HCT116 (cell line): ENCODE results near the gene HSH2D. TPM values are rescaled to one million over a fixed set of nuclear protein-coding genes. Genes with fewer than 3 reads are reported as not detected.

ENCODE experiments used
- ATAC-seq: fragments of 200-7000 bp; cut with Tn5 transposase; 2 replicates; pipeline ENCODE4 v1.9.1; 2020; ENCODE audit warnings: mild to moderate bottlenecking, moderate library complexity
- BruUV-seq: library from RNA; stranded (reverse); fragments of 400-500 nt; replicated peaks from 2 replicates; lab custom pipeline; 2021; lab: Mats Ljungman, UMichigan
- CTCF ChIA-PET: fragments of 300-600 bp; sonication (Branson Sonifier 250); formaldehyde crosslinking; loops from one replicate; lab custom pipeline; 2021; ENCODE audit warnings: antibody characterized with exemption; lab: Charles Lee
- POLR2A ChIA-PET: fragments of 300-600, 350-600 bp; sonication (Branson Sonifier 250); formaldehyde crosslinking; loops from one replicate; lab custom pipeline; 2021; ENCODE audit warnings: antibody characterized with exemption; lab: Charles Lee
- RAD21 ChIA-PET, 2 experiments: fragments of 300-600 bp; sonication (Branson Sonifier 250); formaldehyde crosslinking; loops; one replicate each; lab custom pipeline; 2023; ENCODE audit warnings: low total read pairs in 2 of 2; ENCODE audit not compliant: uncharacterized antibody in 2 of 2, unreplicated experiment in 2 of 2, low non-redundant PET in 1 of 2; lab: Charles Lee
- DNase-seq: peaks from one replicate; pipeline ENCODE4 v3.0.0-alpha.2; 2010; ENCODE audit warnings: low read depth, low spot score
- H2AFZ ChIP-seq: fragments of 200-600 bp; shearing (Covaris generic), sonication (generic); 2 replicates; pipeline ENCODE4 v1.6.1; 2017; ENCODE audit warnings: low read depth, mixed run types, mixed read lengths, antibody characterized with exemption, low read length; ENCODE audit not compliant: poor library complexity, severe bottlenecking
- H3K27ac ChIP-seq: 2 replicates; pipeline ENCODE4 v1.5.1; 2012; ENCODE audit warnings: low read depth, low read length
- H3K27me3 ChIP-seq: fragments of 200-600 bp; sonication (generic); 2 replicates; pipeline ENCODE4 v1.6.1; 2016; ENCODE audit warnings: mixed run types, low read length, mixed read lengths; ENCODE audit not compliant: insufficient read depth
- H3K36me3 ChIP-seq, 2 experiments: fragments of 200-500 bp in 1 of 2; fragments of 200-600 bp in 1 of 2; sonication (Bioruptor generic) in 1 of 2; sonication (generic) in 1 of 2; 2 replicates each; pipeline versions ENCODE4 v1.5.1 to v1.6.1; 2014 to 2016; ENCODE audit warnings: low read length in 2 of 2, inconsistent platforms in 1 of 2, mixed read lengths in 1 of 2, mixed run types in 1 of 2; ENCODE audit not compliant: insufficient read depth in 2 of 2, control insufficient read depth in 1 of 2
- H3K4me1 ChIP-seq, 2 experiments: fragments of 200-600 bp in 1 of 2; sonication (generic) in 1 of 2; 2 replicates each; pipeline versions ENCODE4 v1.5.1 to v1.6.1; 2012 to 2017; ENCODE audit warnings: low read length in 2 of 2, inconsistent platforms in 1 of 2, mild to moderate bottlenecking in 1 of 2, mixed read lengths in 1 of 2, mixed run types in 1 of 2, moderate library complexity in 1 of 2; ENCODE audit not compliant: insufficient read depth in 2 of 2, control insufficient read depth in 1 of 2
- H3K4me2 ChIP-seq: fragments of 200-600 bp; sonication (generic); 2 replicates; pipeline ENCODE4 v1.6.1; 2017; ENCODE audit warnings: mixed run types, low read length, mixed read lengths
- H3K4me3 ChIP-seq, 2 experiments: fragments of 200-600 bp in 1 of 2; sonication (generic) in 1 of 2; replicated peaks in 1 of 2; 2 replicates each; pipeline ENCODE4 v1.5.1; 2011 to 2016; ENCODE audit warnings: low read length in 2 of 2, control low read depth in 1 of 2, low read depth in 1 of 2, mild to moderate bottlenecking in 1 of 2, mixed read lengths in 1 of 2, mixed run types in 1 of 2
- H3K79me2 ChIP-seq: fragments of 200-600 bp; sonication (generic); 2 replicates; pipeline ENCODE4 v1.6.1; 2017; ENCODE audit warnings: mild to moderate bottlenecking, mixed run types, low read length, moderate library complexity, mixed read lengths; ENCODE audit not compliant: insufficient read depth
- H3K9ac ChIP-seq: fragments of 200-600 bp; sonication (generic); 2 replicates; pipeline ENCODE4 v1.6.1; 2016; ENCODE audit warnings: low read length, mixed read lengths
- H3K9me2 ChIP-seq: fragments of 200-600 bp; sonication (generic), shearing (Covaris generic); 2 replicates; pipeline ENCODE4 v1.6.1; 2017; ENCODE audit warnings: mixed run types, mild to moderate bottlenecking, moderate library complexity; ENCODE audit not compliant: insufficient read depth
- H3K9me3 ChIP-seq, 2 experiments: fragments of 200-500 bp in 1 of 2; fragments of 200-600 bp in 1 of 2; sonication (Bioruptor generic) in 1 of 2; sonication (generic) in 1 of 2; 2 replicates each; pipeline ENCODE4 v1.6.1; 2014 to 2017; ENCODE audit warnings: low read length in 2 of 2, mixed read lengths in 2 of 2, inconsistent platforms in 1 of 2, low read depth in 1 of 2, mild to moderate bottlenecking in 1 of 2, mixed run types in 1 of 2, moderate library complexity in 1 of 2; ENCODE audit not compliant: control insufficient read depth in 1 of 2, insufficient read depth in 1 of 2
- H4K20me1 ChIP-seq: fragments of 200-600 bp; sonication (generic), shearing (Covaris generic); 2 replicates; pipeline ENCODE4 v1.6.1; 2017; ENCODE audit warnings: mixed run types, mild to moderate bottlenecking, moderate library complexity; ENCODE audit not compliant: insufficient read depth
- ATF3 ChIP-seq: IDR thresholded peaks from 2 replicates; pipeline ENCODE4 v1.6.1; 2012
- CBX3 ChIP-seq: IDR thresholded peaks from 2 replicates; pipeline ENCODE4 v1.6.1; 2012; ENCODE audit warnings: low read depth
- CEBPB ChIP-seq: IDR thresholded peaks from 2 replicates; pipeline ENCODE4 v1.6.1; 2012; ENCODE audit warnings: low read depth
- EGR1 ChIP-seq: IDR thresholded peaks from 2 replicates; pipeline ENCODE4 v1.6.1; 2012; ENCODE audit warnings: low read depth
- ELF1 ChIP-seq: IDR thresholded peaks from 2 replicates; pipeline ENCODE4 v1.6.1; 2012; ENCODE audit warnings: low read depth, borderline replicate concordance
- EZH2 ChIP-seq: fragments of 200-600 bp; sonication (generic); IDR thresholded peaks from 2 replicates; pipeline ENCODE4 v1.6.1; 2017; ENCODE audit warnings: antibody characterized with exemption, mixed run types
- EZH2phosphoT487 ChIP-seq: fragments of 200-600 bp; IDR thresholded peaks from 2 replicates; pipeline ENCODE4 v1.6.1; 2018; ENCODE audit warnings: antibody characterized with exemption, borderline replicate concordance
- FOSL1 ChIP-seq: IDR thresholded peaks from 2 replicates; pipeline ENCODE4 v1.6.1; 2012; ENCODE audit warnings: low read depth
- JUND ChIP-seq: IDR thresholded peaks from 2 replicates; pipeline ENCODE4 v1.6.1; 2012
- POLR2A ChIP-seq: IDR thresholded peaks from 2 replicates; pipeline ENCODE4 v1.7.0; 2011; ENCODE audit warnings: borderline replicate concordance; ENCODE audit not compliant: insufficient read depth, insufficient read length; ENCODE audit errors: extremely low read depth
- POLR2AphosphoS5 ChIP-seq: IDR thresholded peaks from 2 replicates; pipeline ENCODE4 v1.6.1; 2011; ENCODE audit warnings: mild to moderate bottlenecking, low read depth, low read length, moderate library complexity
- RAD21 ChIP-seq: IDR thresholded peaks from 2 replicates; pipeline ENCODE4 v1.6.1; 2012; ENCODE audit warnings: low read depth, mild to moderate bottlenecking
- REST ChIP-seq: IDR thresholded peaks from 2 replicates; pipeline ENCODE4 v1.6.1; 2012; ENCODE audit warnings: low read depth
- SIN3A ChIP-seq: IDR thresholded peaks from 2 replicates; pipeline ENCODE4 v1.6.1; 2012; ENCODE audit warnings: low read depth
- SP1 ChIP-seq: IDR thresholded peaks from 2 replicates; pipeline ENCODE4 v1.6.1; 2012; ENCODE audit warnings: low read depth
- SRF ChIP-seq: IDR thresholded peaks from 2 replicates; pipeline ENCODE4 v1.6.1; 2012; ENCODE audit warnings: low read depth
- ZFX ChIP-seq: fragments of 450-650 bp; IDR thresholded peaks from 2 replicates; pipeline ENCODE4 v1.6.1; 2017
- ZNF274 ChIP-seq: fragments of 200-500 bp; sonication (Bioruptor generic); IDR thresholded peaks from 2 replicates; pipeline ENCODE4 v1.6.1; 2014; ENCODE audit warnings: mild to moderate bottlenecking, low read depth, low read length, inconsistent platforms
- intact Hi-C: fragments of 100-400 bp; cut with micrococcal nuclease; formaldehyde crosslinking; loops from 2 replicates; pipeline ENCODE4 v1.10.0; 2022
- total RNA-seq: library from RNA; stranded (reverse); gene quantifications from one replicate; pipeline ENCODE4 v1.2.1, GENCODE V29; 2021; ENCODE audit not compliant: unreplicated experiment
- TF ChIP-seq, protein P1 (sequence below): IDR thresholded peaks from 2 replicates; pipeline ENCODE4 v1.6.1; 2012
- TF ChIP-seq, protein P2 (sequence below): IDR thresholded peaks from 2 replicates; pipeline ENCODE4 v1.6.1; 2011; ENCODE audit warnings: mild to moderate bottlenecking, low read length, moderate library complexity; ENCODE audit not compliant: insufficient replicate concordance; ENCODE audit errors: extremely low read depth

The HSH2D gene
- total RNA-seq, 1 experiment from 2014 or later, result 21.4 TPM

GRCh38 chr19:16197622-16198369, 54.3 kb downstream of the HSH2D start, which contains the start of gene AP1M1 (continued):
- TF ChIP-seq CBX3 (no peak), ATF3 (no peak), POLR2AphosphoS5 (peak; percentile 73), SIN3A (peak; percentile 75; the same call in 1 of the 2 replicates), ZFX (peak; percentile 76; the same call in 1 of the 2 replicates), EZH2 (no peak), ELF1 (peak; percentile 96), POLR2A (no peak), RAD21 (no peak), EGR1 (no peak), EZH2phosphoT487 (no peak), CEBPB (no peak), JUND (no peak), SRF (peak; percentile 54; the same call in 1 of the 2 replicates), SP1 (no peak), FOSL1 (no peak)
- TF ChIP-seq, protein P1, sequence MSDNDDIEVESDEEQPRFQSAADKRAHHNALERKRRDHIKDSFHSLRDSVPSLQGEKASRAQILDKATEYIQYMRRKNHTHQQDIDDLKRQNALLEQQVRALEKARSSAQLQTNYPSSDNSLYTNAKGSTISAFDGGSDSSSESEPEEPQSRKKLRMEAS, result peak; percentile 72; the same call in 1 of the 2 replicates

GRCh38 chr19:16198370-16198651, 54.8 kb downstream of the HSH2D start:
- ChIA-PET RAD21 (no interaction called here), CTCF (interaction anchor here (1.2 to 1.4 kb wide), 4 partner anchors 13 to 185 kb away, joined by 4 to 14 read pairs (median 7); partner anchors contain the start of gene FAM32A), POLR2A (interaction anchor here (1.1 to 2.1 kb wide), 3 partner anchors 13 to 129 kb away, joined by 3 to 18 read pairs (median 4); partner anchors contain the start of gene FAM32A)
- Histone ChIP-seq H3K36me3 (peaks cover 0 to 3% of the 10 kb centered on the region in 2 experiments; a peak in 1 of 4 replicates), H3K9me3 (no peaks in the 10 kb centered on the region), H3K27ac (peak overlapping the region; percentile 76), H3K4me3 (peak overlapping the region; percentile 96 to 98), H3K4me2 (peak overlapping the region; percentile 84), H4K20me1 (no peaks in the 10 kb centered on the region), H2AFZ (no peak overlapping the region), H3K79me2 (peaks cover 39% of the 10 kb centered on the region), H3K9me2 (no peaks in the 10 kb centered on the region), H3K27me3 (no peaks in the 10 kb centered on the region), H3K4me1 (peaks cover 15 to 41% of the 10 kb centered on the region in 2 experiments), H3K9ac (peak overlapping the region; percentile 70)
- 0 out of 2 replicates have a peak, but pooled peaks have one; percentile 3 for ATAC-seq
- BruUV-seq, result no TSS peak
- intact Hi-C loops, result no loop called here
- DNase-seq, result no peak
- TF ChIP-seq ZNF274, result no peak
- no peak for TF ChIP-seq ATF3
- TF ChIP-seq REST, result no peak
- TF ChIP-seq, protein P2, sequence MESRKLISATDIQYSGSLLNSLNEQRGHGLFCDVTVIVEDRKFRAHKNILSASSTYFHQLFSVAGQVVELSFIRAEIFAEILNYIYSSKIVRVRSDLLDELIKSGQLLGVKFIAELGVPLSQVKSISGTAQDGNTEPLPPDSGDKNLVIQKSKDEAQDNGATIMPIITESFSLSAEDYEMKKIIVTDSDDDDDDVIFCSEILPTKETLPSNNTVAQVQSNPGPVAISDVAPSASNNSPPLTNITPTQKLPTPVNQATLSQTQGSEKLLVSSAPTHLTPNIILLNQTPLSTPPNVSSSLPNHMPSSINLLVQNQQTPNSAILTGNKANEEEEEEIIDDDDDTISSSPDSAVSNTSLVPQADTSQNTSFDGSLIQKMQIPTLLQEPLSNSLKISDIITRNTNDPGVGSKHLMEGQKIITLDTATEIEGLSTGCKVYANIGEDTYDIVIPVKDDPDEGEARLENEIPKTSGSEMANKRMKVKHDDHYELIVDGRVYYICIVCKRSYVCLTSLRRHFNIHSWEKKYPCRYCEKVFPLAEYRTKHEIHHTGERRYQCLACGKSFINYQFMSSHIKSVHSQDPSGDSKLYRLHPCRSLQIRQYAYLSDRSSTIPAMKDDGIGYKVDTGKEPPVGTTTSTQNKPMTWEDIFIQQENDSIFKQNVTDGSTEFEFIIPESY, result no peak
- TF ChIP-seq POLR2A, result no peak
- no peak for TF ChIP-seq SRF
- TF ChIP-seq SP1, result no peak
- no peak for TF ChIP-seq ELF1
